Measurements from ENCODE around the gene BOD1L2. TPM values are rescaled to one million over a fixed set of nuclear protein-coding genes. Genes with fewer than 3 reads are reported as not detected.
A peak's percentile ranks its signal among the peaks of the same experiment; 100 is the strongest.

BOD1L2 gene
- total RNA-seq, 6 experiments from 2014 or later = not detected

GRCh38 chr18:57197261-57197660 lies 50.4 kb downstream of the BOD1L2 start:
- peaks cover 0 to 21% (median 6%) of the 10 kb centered on the region in 4 donors for H3K4me1 ChIP-seq
- no peak overlapping the region for H3K4me3 ChIP-seq
- no peak for TF ChIP-seq CTCF (IDR thresholded peaks at IDR 0.05)
- no peak for TF ChIP-seq POLR2A (IDR thresholded peaks at IDR 0.05)
- no peaks in the 10 kb centered on the region for H3K36me3 ChIP-seq
- no peaks in the 10 kb centered on the region for H3K27me3 ChIP-seq
- peak in 1 of 4 donors; percentile 24 for ATAC-seq
- intact Hi-C loops (cut with DNase I) = no loop called here
- no peaks in the 10 kb centered on the region for H3K9me3 ChIP-seq
- 0% methylated on average over 1 of the region's 1 CpG for WGBS (ENCODE audit: insufficient coverage, low coverage, low lambda C conversion rate, missing lambda C conversion rate)
- DNase-seq = no peak
- H3K27ac ChIP-seq = no peak overlapping the region

GRCh38 chr18:57198073-57198472 lies 51.2 kb downstream of the BOD1L2 start:
- H3K4me3 ChIP-seq = no peak overlapping the region
- H3K27me3 ChIP-seq = no peaks in the 10 kb centered on the region
- no peak for DNase-seq
- H3K4me1 ChIP-seq = peaks cover 0 to 21% (median 6%) of the 10 kb centered on the region in 4 donors
- WGBS (ENCODE audit: insufficient coverage, low coverage, low lambda C conversion rate, missing lambda C conversion rate) = 89% methylated on average over 1 of the region's 1 CpG
- intact Hi-C loops (cut with DNase I) = no loop called here
- H3K27ac ChIP-seq = no peak overlapping the region
- TF ChIP-seq CTCF (IDR thresholded peaks at IDR 0.05) = no peak
- TF ChIP-seq POLR2A (IDR thresholded peaks at IDR 0.05) = no peak
- H3K9me3 ChIP-seq = no peaks in the 10 kb centered on the region
- no peak for ATAC-seq
- no peaks in the 10 kb centered on the region for H3K36me3 ChIP-seq

Other genes with a start within 250 kb of the BOD1L2 start
- gene ST8SIA3, start 205.5 kb downstream of the BOD1L2 start, total RNA-seq = under 1 TPM in 5 of 6 experiments, not detected in 1; 0.02 to 0.15 (median 0.07) TPM